ENCODE data around the gene SRC. TPM values are rescaled to one million over a fixed set of nuclear protein-coding genes. Genes with fewer than 3 reads are reported as not detected.

Gene SRC
- total RNA-seq, 1 donor from 2014 or later: 4.2 TPM

- no peak for TF ChIP-seq CTCF (IDR thresholded peaks at IDR 0.05; ENCODE audit: borderline replicate concordance)
- no peak overlapping the region for H3K4me3 ChIP-seq
- H3K27me3 ChIP-seq (ENCODE audit: low read depth): peaks cover 66% of the 10 kb centered on the region
- H3K4me1 ChIP-seq: no peaks in the 10 kb centered on the region
- H3K27ac ChIP-seq (replicated peaks): no peak overlapping the region
- H3K36me3 ChIP-seq: no peaks in the 10 kb centered on the region
- intact Hi-C loops (cut with micrococcal nuclease): no loop called here
- DNase-seq: no peak
- no peaks in the 10 kb centered on the region for H3K9me3 ChIP-seq (replicated peaks)
Measured at GRCh38 chr20:37430044-37430443, 84.1 kb downstream of the SRC start.

GRCh38 chr20:37430778-37431460, 85.0 kb downstream of the SRC start:
- Histone ChIP-seq H3K27me3 (ENCODE audit: low read depth) (peaks cover 57% of the 10 kb centered on the region), H3K36me3 (no peaks in the 10 kb centered on the region), H3K4me1 (no peaks in the 10 kb centered on the region), H3K27ac (replicated peaks) (no peak overlapping the region), H3K9me3 (replicated peaks) (no peaks in the 10 kb centered on the region), H3K4me3 (no peak overlapping the region)
- intact Hi-C loops (cut with micrococcal nuclease): no loop called here
- no peak for TF ChIP-seq CTCF (IDR thresholded peaks at IDR 0.05; ENCODE audit: borderline replicate concordance)
- DNase-seq: no peak

- Histone ChIP-seq H3K4me3 (no peak overlapping the region), H3K4me1 (no peaks in the 10 kb centered on the region), H3K27ac (replicated peaks) (no peak overlapping the region), H3K27me3 (ENCODE audit: low read depth) (peaks cover 53% of the 10 kb centered on the region), H3K9me3 (replicated peaks) (no peaks in the 10 kb centered on the region), H3K36me3 (no peaks in the 10 kb centered on the region)
- DNase-seq: no peak
- no peak for TF ChIP-seq CTCF (IDR thresholded peaks at IDR 0.05; ENCODE audit: borderline replicate concordance)
- intact Hi-C loops (cut with micrococcal nuclease): no loop called here
Measured at GRCh38 chr20:37431786-37432185, 85.8 kb downstream of the SRC start.

GRCh38 chr20:37432606-37433005, 86.7 kb downstream of the SRC start:
- Histone ChIP-seq H3K4me3 (no peak overlapping the region), H3K27me3 (ENCODE audit: low read depth) (peaks cover 55% of the 10 kb centered on the region), H3K4me1 (no peaks in the 10 kb centered on the region), H3K9me3 (replicated peaks) (no peaks in the 10 kb centered on the region), H3K27ac (replicated peaks) (no peak overlapping the region), H3K36me3 (no peaks in the 10 kb centered on the region)
- TF ChIP-seq CTCF (IDR thresholded peaks at IDR 0.05; ENCODE audit: borderline replicate concordance): no peak
- no peak for DNase-seq
- intact Hi-C loops (cut with micrococcal nuclease): no loop called here

- intact Hi-C loops (cut with micrococcal nuclease): no loop called here
- no peak for DNase-seq
- Histone ChIP-seq H3K9me3 (replicated peaks) (no peaks in the 10 kb centered on the region), H3K4me1 (no peaks in the 10 kb centered on the region), H3K27ac (replicated peaks) (no peak overlapping the region), H3K36me3 (no peaks in the 10 kb centered on the region), H3K27me3 (ENCODE audit: low read depth) (peaks cover 64% of the 10 kb centered on the region), H3K4me3 (no peak overlapping the region)
- no peak for TF ChIP-seq CTCF (IDR thresholded peaks at IDR 0.05; ENCODE audit: borderline replicate concordance)
Measured at GRCh38 chr20:37435607-37436006, 89.7 kb downstream of the SRC start.

All from left ventricle myocardium inferior (tissue), 1 donor.